ENCODE data around the gene TMEM271.
A peak's percentile ranks its signal among the peaks of the same experiment; 100 is the strongest.

TMEM271 gene

GRCh38 chr4:532588-533317, 43.3 kb downstream of the TMEM271 start:
- peak; percentile 1 for DNase-seq (ENCODE audit: low read depth)

GRCh38 chr4:531721-532565, 44.2 kb downstream of the TMEM271 start:
- no peak for DNase-seq (ENCODE audit: low read depth)

GRCh38 chr4:531076-531475, 45.0 kb downstream of the TMEM271 start:
- no peak for DNase-seq (ENCODE audit: low read depth)

GRCh38 chr4:530017-530781, 45.9 kb downstream of the TMEM271 start:
- no peak for DNase-seq (ENCODE audit: low read depth)

GRCh38 chr4:529563-529962, 46.5 kb downstream of the TMEM271 start:
- no peak for DNase-seq (ENCODE audit: low read depth)

GRCh38 chr4:528835-529234, 47.3 kb downstream of the TMEM271 start:
- no peak for DNase-seq (ENCODE audit: low read depth)

GRCh38 chr4:528296-528695, 47.8 kb downstream of the TMEM271 start:
- DNase-seq (ENCODE audit: low read depth), result no peak

GRCh38 chr4:526971-527460, 49.1 kb downstream of the TMEM271 start:
- no peak for DNase-seq (ENCODE audit: low read depth)

GRCh38 chr4:526189-526909, 49.7 kb downstream of the TMEM271 start:
- DNase-seq (ENCODE audit: low read depth), result no peak

- no peak for DNase-seq (ENCODE audit: low read depth)
Observed at GRCh38 chr4:525660-526059, 50.4 kb downstream of the TMEM271 start.

- no peak for DNase-seq (ENCODE audit: low read depth)
Observed at GRCh38 chr4:524196-524595, 51.9 kb downstream of the TMEM271 start.

Data from amniotic epithelial cell (primary cell).